A549 (cell line): ENCODE measurements around the gene RNF43.

Source experiments
- CTCF ChIP-seq: fragments of >200 bp; sonication (Bioruptor Twin); formaldehyde crosslinking; IDR thresholded peaks from 3 replicates; pipeline ENCODE4 v1.5.1; 2016
- ELK1 ChIP-seq: fragments of 150-350 bp; IDR thresholded peaks from 2 replicates; pipeline ENCODE4 v1.6.1; 2014; ENCODE audit warnings: low read depth, mild to moderate bottlenecking, low read length
- EP300 ChIP-seq, 2 experiments: fragments of >200 bp; sonication (Bioruptor Twin); formaldehyde crosslinking; IDR thresholded peaks; 2 replicates in 1 of 2; 3 replicates in 1 of 2; pipeline ENCODE4 v1.6.1; 2016 to 2017
- HOXA7 ChIP-seq: fragments of 250-450 bp; sonication (Bioruptor Pico); IDR thresholded peaks from 2 replicates; pipeline ENCODE4 v1.5.0; 2020; ENCODE audit warnings: mild to moderate bottlenecking, moderate library complexity
- JUN ChIP-seq, 2 experiments: fragments of >200 bp; sonication (Bioruptor Twin); formaldehyde crosslinking; IDR thresholded peaks; 2 replicates in 1 of 2; 3 replicates in 1 of 2; pipeline ENCODE4 v1.6.1; 2016 to 2017
- MYC ChIP-seq: IDR thresholded peaks from 2 replicates; pipeline ENCODE4 v1.6.1; 2012; ENCODE audit warnings: mild to moderate bottlenecking, inconsistent platforms, low read length, improper control_type of control experiment, borderline replicate concordance
- NR3C1 ChIP-seq: fragments of >200 bp; sonication (Bioruptor Twin); formaldehyde crosslinking; IDR thresholded peaks from 3 replicates; pipeline ENCODE4 v1.6.1; 2017
- PBX3 ChIP-seq: IDR thresholded peaks from 2 replicates; pipeline ENCODE4 v1.6.1; 2012
- PHF8 ChIP-seq: fragments of 200-600 bp; sonication (generic); IDR thresholded peaks from 2 replicates; pipeline ENCODE4 v1.6.1; 2016; ENCODE audit warnings: low read depth, mild to moderate bottlenecking, antibody characterized with exemption, moderate library complexity, borderline replicate concordance
- POLR2A ChIP-seq: IDR thresholded peaks from 2 replicates; pipeline ENCODE4 v1.6.1; 2012; ENCODE audit warnings: mild to moderate bottlenecking, low read length
- RAD21 ChIP-seq, 2 experiments: fragments of >200 bp in 1 of 2; sonication (Bioruptor Twin) in 1 of 2; formaldehyde crosslinking in 1 of 2; IDR thresholded peaks in 1 of 2; conservative IDR thresholded peaks in 1 of 2; 2 replicates in 1 of 2; 3 replicates in 1 of 2; pipeline ENCODE4 v1.6.1; 2012 to 2018; ENCODE audit warnings: inconsistent platforms in 1 of 2
- RCOR1 ChIP-seq: fragments of 150-350 bp; IDR thresholded peaks from 2 replicates; pipeline ENCODE4 v1.6.1; 2014; ENCODE audit warnings: antibody characterized with exemption, low read length, low read depth
- TF ChIP-seq, protein P1 (sequence below): fragments of 450-650 bp; IDR thresholded peaks from 2 replicates; pipeline ENCODE4 v1.6.1; 2014; ENCODE audit warnings: antibody characterized with exemption
- TF ChIP-seq, protein P2 (sequence below): fragments of >200 bp; sonication (Bioruptor Twin); formaldehyde crosslinking; IDR thresholded peaks from 3 replicates; pipeline ENCODE4 v1.6.1; 2016

DNA sequence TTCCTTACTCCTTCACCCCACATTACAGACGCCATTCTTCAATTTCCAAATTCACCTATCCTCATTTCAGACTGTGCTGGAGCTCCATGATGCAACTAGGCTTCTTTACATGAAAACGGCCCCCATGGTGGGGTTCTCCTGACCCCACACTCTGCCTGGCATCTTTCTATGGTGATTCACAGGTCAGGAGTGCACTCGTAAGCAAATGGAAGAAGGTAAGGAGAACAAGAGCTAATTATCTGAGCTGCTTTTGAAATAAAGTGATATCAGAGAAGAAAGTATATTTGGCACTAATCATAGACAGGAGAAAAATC, 37.9 kb downstream of the RNF43 start:
- TF ChIP-seq RAD21 (conservative IDR thresholded peaks at IDR 0.05 in 1 of 2, IDR thresholded peaks at IDR 0.05 in 1 of 2) (no peak), CTCF (no peak), EP300 (IDR thresholded peaks at IDR 0.05) (no peak), ELK1 (no peak), POLR2A (no peak), NR3C1 (no peak), PHF8 (no peak), JUN (IDR thresholded peaks at IDR 0.05) (no peak), HOXA7 (CRISPR knock-in tag) (no peak), PBX3 (no peak), RCOR1 (no peak), MYC (no peak)
- TF ChIP-seq, protein P1, sequence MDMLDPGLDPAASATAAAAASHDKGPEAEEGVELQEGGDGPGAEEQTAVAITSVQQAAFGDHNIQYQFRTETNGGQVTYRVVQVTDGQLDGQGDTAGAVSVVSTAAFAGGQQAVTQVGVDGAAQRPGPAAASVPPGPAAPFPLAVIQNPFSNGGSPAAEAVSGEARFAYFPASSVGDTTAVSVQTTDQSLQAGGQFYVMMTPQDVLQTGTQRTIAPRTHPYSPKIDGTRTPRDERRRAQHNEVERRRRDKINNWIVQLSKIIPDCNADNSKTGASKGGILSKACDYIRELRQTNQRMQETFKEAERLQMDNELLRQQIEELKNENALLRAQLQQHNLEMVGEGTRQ: no peak
- TF ChIP-seq, protein P2, sequence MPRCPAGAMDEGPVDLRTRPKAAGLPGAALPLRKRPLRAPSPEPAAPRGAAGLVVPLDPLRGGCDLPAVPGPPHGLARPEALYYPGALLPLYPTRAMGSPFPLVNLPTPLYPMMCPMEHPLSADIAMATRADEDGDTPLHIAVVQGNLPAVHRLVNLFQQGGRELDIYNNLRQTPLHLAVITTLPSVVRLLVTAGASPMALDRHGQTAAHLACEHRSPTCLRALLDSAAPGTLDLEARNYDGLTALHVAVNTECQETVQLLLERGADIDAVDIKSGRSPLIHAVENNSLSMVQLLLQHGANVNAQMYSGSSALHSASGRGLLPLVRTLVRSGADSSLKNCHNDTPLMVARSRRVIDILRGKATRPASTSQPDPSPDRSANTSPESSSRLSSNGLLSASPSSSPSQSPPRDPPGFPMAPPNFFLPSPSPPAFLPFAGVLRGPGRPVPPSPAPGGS: no peak
